Retinal pigment epithelial cell (primary cell): ENCODE results near the gene TMEM94.
"Not testable (repeated sequence)": the region's sequence is repeated elsewhere in the genome, so short reads cannot be mapped to it uniquely, and the experiment has no call there.

Source experiments
- DNase-seq: peaks from one replicate; pipeline ENCODE4 v3.0.0-alpha.2; 2010; ENCODE audit warnings: low read depth
- H3K4me3 ChIP-seq: 2 replicates; pipeline ENCODE4 v1.5.1; 2011; ENCODE audit warnings: mild to moderate bottlenecking, low read length, control low read depth, moderate library complexity
- CTCF ChIP-seq: conservative IDR thresholded peaks from 2 replicates; pipeline ENCODE4 v1.5.1; 2011; ENCODE audit warnings: low read depth, low read length, control low read depth, inconsistent platforms

TMEM94 gene

DNA sequence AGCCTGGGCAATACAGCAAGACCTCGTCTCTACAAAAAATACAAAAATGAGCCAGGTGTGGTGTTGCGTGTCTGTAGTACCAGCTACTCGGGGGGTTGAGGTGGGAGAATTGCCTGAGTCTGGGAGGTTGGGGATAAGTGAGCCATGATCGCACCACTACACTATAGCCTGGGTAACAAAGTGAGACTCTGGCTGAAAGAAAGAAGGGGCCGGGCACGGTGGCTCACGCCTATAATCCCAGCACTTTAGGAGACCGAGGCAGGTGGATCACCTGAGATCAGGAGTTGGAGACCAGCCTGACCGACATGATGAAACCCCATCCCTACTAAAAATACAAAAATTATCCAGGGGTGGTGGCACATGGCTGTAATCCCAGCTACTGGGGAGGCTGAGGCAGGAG, 40.4 kb upstream of the TMEM94 start:
- TF ChIP-seq CTCF: no peak
- no peak overlapping the region for H3K4me3 ChIP-seq
- no peak for DNase-seq

DNA sequence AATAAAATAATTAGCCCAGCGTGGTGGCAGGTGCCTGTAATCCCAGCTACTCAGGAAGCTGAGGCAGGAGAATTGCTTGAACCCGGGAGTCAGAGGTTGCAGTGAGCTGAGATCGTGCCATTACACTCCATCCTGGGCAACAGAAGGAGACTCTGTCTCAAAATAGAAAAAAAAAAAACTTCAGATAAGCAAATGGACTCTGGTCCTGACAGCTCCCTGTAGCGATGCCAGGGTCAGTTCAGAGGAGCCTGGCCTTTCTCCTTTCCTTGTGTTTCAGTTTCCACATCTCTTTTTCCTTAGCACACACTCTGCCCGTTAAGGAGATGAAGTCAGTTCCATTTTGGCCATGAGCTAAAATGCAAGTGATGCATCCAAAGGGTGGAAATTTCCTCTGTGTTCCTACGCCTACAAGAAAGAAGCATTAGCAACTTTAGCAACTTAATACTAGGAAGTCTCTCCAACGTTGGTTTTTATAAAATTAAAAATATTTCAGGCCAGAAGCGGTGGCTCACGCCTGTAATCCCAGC, 39.3 kb upstream of the TMEM94 start:
- no peak for DNase-seq
- TF ChIP-seq CTCF: no peak
- no peak overlapping the region for H3K4me3 ChIP-seq

GRCh38 chr17:75418531-75418930, 37.9 kb upstream of the TMEM94 start:
- H3K4me3 ChIP-seq: no peak overlapping the region
- no peak for DNase-seq
- TF ChIP-seq CTCF: no peak

DNA sequence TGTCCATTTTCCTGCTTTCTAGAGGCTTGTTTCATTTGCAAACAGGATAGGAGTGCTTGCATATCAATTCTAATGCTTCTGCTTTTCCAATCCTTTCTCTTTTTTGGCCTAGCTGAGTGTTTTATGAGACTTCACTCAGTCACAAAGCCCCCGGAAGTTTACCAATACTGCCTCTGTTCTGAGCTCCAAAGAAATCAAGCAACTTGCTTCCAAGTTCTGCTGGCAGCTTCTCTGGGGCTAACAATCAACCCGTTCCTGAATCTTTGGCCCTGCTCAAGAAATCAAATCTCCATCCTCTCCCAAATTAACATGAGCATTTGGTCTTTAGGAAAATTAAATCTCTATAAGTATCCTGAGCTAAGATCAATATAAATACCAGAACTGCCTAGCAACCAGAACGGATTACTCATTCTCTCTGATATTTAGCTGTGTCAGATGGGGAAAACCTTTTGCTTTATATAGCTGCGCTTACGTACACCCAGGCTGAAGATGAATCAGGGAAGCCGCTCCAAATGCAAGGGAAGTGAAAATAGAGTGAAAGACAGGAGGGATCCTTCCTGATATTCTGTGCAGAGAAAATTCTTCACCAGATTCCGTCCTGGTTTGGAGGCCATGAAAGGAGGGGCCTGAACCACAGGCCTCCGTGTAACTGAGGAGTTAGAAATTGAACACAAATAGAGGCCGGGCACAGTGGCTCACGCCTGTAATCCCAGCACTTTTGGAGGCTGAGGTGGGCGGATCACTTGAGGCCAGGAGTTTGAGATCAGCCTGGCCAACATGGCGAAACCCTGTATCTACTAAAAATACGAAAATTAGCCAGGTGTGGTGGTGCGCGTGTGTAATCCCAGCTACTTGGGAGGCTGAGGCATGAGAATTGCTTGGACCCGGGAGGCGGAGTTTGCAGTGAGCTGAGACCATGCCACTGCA, 27.6 kb upstream of the TMEM94 start:
- no peak overlapping the region for H3K4me3 ChIP-seq
- TF ChIP-seq CTCF: no peak
- DNase-seq: peak; percentile 87

DNA sequence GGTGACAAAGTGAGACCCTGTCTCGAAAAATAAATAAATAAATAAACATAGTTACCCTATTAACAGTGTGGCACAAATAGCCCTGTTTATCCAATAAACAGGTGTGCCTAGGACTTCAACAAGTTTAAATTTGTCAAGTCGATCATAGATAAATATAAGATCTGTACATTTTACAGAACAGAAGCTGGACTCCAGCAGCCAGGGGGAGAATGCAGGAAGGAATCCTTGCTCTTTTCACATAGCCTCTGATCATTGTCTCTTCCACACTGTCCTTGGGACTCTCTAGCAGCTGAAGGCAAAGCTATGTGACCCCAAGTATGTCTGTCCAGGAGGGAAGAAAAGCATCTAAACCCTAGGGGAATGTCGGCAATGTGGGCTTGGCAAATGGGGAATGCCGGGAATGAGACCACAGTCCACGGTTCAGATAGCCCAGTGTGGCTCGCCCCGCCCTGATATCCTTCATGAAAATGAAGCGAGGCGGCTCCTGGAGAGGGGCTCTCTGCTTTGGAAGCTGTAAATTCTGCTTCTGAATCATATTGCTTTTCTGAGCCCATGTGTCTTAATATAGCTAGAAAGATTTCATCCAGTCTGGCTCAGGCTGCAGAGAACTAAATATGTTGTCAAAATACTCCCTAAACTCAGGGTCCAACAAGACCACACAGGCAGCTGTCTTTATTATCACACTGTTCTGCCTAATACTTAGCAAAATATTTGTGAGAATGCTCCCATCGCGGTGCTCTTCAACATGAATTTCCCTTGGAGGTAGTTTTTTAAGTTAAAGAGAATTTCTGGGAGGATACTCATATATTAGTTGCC, 26.1 kb upstream of the TMEM94 start:
- TF ChIP-seq CTCF: no peak
- no peak overlapping the region for H3K4me3 ChIP-seq

GRCh38 chr17:75433218-75433783, 23.1 kb upstream of the TMEM94 start:
- no peak overlapping the region for H3K4me3 ChIP-seq
- no peak for TF ChIP-seq CTCF
- DNase-seq: no peak

More for the DNA sequence above, 26.1 kb upstream of the TMEM94 start:
- peak; percentile 74 for DNase-seq

DNA sequence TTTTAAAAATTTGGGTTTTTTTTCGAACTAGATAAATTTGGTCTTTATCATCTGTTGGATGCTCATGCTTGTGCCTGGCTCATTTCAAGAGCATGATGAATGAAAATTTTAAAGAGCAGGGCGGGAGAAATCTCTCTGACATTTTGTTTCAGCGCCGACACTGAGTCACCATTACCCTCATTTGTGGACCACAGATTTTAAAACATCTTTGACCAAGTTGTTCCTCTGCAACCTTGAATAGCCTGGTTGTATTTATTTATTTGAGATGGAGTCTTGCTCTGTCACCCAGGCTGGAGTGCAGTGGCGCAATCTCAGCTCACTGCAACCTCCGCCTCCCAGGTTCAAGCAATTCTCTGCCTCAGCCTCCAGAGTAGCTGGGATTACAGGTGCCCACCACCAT, 22.0 kb upstream of the TMEM94 start:
- not testable (repeated sequence) for H3K4me3 ChIP-seq, DNase-seq

DNA sequence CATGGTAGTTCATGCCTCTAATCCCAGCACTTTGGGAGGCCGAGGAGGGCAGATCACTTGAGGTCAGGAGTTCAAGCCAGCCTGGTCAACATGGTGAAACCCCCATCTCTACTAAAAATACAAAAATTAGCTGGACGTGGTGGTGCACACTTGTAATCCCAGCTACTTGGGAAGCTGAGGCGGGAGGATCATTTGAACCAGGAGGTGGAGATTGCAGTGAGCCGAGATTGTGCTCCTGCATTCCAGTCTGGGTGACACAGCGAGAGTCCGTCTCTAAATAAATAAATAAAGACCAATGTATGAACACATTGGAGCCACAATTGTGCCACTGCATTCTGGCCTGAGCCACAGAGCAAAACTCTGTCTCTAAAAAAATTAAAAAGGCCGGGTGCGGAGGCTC, 19.0 kb upstream of the TMEM94 start:
- not testable (repeated sequence) for DNase-seq, H3K4me3 ChIP-seq
